Spleen (tissue), 7 donors: ENCODE results near the gene CDC25C.

ENCODE experiments used
- CTCF ChIP-seq, 11 experiments: fragments of 200-600 bp in 7 of 11; fragments of 450-650 bp in 4 of 11; sonication (generic) in 4 of 11; IDR thresholded peaks in 8 of 11; conservative IDR thresholded peaks in 3 of 11; 1 replicate in 7 of 11; 2 replicates in 4 of 11; pipeline versions ENCODE4 v1.4.0 to v1.8.0; 2016 to 2021; ENCODE audit warnings: antibody characterized with exemption in 11 of 11, inconsistent platforms in 4 of 11, mild to moderate bottlenecking in 1 of 11
- POLR2A ChIP-seq, 3 donors: fragments of 450-650 bp; IDR thresholded peaks; one replicate each; pipeline ENCODE4 v1.5.1; 2017; ENCODE audit warnings: antibody characterized with exemption in 3 of 3, mild to moderate bottlenecking in 1 of 3
- POLR2AphosphoS5 ChIP-seq, 3 donors: sonication (generic); formaldehyde crosslinking; IDR thresholded peaks; one replicate each; pipeline ENCODE4 v1.5.1; 2017; ENCODE audit warnings: antibody characterized with exemption in 3 of 3
- donor health status: DM: no; HTN: no; CAD: no; lungs with moderate emphysema.
- donor health status: DM: no; HTN: no; CAD: no.
- donor health status: DM: no; HTN: no; CAD: no.

- TF ChIP-seq POLR2A (IDR thresholded peaks at IDR 0.05): no peak
- TF ChIP-seq POLR2AphosphoS5 (IDR thresholded peaks at IDR 0.05): no peak
- TF ChIP-seq CTCF (IDR thresholded peaks at IDR 0.05 in 8 of 11, conservative IDR thresholded peaks at IDR 0.05 in 3 of 11): no peak
These were observed 84.8 kb downstream of the CDC25C start for GRCh38 chr5:138246822-138247221.
